GM19023 (cell line): ENCODE results near the gene RHOBTB1.
"Not testable (repeated sequence)": the region's sequence is repeated elsewhere in the genome, so short reads cannot be mapped to it uniquely, and the experiment has no call there.

Experiments
- ATAC-seq: cut with Tn5 transposase; IDR thresholded peaks from one replicate; pipeline ENCODE4 v1.9.1; 2021; ENCODE audit warnings: mild to moderate bottlenecking, moderate library complexity; ENCODE audit not compliant: unreplicated experiment

RHOBTB1 gene

DNA sequence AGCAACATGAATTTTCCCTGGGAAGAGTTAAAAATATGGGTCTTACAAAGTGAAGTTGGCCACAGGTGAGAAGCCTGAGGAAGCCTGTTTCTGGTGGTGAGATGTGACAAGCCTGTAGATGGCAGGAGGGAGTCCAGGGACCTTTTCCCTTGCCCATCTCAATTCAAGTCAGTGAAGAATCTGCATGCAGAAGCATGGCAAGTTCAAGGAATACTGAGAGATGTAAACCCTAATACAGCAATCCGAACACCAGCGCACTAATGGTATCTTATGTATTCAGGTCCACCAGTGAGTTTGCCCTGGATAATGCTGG is 73.6 kb downstream of the RHOBTB1 start:
- ATAC-seq: no peak

DNA sequence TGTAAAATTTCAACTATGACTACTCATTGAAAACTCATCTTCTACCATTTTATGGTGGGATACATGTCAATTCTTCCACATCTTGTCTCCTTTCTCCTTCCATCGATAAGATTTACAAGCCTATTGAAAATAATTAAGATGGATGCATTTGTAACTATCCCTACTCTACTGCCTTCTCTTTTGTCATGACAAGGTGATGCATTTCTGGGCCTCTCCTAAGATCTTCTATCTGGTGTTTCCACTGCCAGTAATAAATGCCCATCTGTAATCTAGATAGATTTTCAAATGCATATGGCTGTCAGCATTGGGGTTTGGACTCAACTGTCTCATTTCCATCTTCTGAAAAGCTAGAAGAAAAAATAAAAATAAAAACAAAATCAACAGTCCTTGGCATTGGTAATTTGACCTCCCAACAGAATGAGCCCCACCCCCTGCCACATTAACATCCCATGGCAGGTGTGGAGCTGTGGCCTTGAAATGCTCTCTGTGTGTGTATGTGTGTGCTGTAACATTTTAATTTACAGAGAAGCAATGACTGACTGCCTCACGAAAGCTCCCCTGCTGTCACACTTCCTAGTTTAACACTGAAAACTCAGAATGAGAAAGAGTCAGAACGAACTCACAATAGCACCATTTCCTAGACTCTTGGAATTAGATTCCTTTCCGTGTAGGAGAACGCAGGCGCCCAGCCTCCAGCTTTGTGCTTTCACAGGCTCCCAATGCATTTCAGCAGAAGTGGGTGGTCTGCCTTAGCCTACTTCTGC is 74.2 kb downstream of the RHOBTB1 start:
- ATAC-seq: no peak

DNA sequence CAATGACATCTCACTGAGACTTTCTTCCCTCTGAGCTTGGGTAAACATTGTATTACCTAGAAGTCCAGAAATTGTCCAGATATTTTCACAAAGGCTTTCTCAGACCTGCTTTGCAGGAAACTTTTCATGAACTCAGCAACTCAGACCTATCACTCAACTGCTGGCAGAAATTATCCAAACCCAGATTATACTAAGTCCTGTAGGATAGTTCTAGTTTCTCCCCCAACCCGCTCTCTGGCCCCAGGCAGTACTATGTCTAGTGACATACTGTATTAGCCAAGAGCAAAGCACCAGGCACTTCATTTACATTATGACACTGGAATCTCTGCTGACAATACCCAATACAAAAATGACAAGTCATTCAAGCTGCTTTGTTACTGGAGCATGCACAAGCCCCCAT is 75.0 kb downstream of the RHOBTB1 start:
- no peak for ATAC-seq

DNA sequence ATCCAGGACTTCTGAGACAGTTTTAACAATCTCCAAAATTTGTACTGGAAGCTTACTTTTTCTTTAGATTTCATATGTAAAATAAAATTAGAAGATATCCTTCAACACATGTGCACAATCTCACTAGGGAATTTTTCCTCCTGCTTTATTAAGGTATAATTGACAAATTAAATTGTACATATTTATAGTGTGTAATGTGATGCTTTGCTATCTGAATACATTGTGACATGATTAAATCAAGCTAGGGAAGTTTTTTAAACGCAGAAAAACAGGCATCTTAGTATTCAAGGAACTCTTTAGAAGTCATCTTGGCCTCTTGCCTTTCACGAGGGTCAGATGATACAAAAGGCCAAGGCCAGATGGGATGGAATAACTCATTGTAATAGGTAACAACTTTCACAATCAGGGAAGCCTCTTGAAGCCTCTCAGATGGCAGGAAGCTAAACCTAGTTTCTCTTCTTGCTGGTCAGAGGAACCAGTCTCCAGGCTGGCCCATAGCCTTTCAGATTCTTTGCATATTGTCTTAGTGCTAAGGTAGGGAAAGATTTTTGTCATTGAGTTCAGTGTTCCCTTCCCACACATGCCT is 78.7 kb downstream of the RHOBTB1 start:
- no peak for ATAC-seq

DNA sequence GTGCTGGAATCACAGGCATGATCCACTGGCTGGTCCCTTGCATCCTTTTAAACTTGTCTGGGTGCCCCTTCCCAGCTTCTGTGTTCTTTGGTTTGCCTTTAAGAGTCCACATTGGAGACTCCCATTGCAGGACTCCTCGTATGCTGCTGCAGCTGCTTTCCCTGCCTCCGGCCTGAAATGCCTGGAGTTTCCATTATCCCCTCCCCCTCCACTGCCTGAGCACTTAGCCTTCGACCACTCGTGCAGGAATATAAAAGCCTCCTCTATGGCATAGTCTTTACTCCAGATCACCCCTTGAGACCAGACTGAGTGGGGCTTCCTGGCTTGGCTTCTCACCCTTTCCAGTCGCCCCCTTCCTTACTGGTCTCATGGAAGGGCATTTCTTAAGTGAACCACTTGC is 80.2 kb downstream of the RHOBTB1 start:
- no peak for ATAC-seq

DNA sequence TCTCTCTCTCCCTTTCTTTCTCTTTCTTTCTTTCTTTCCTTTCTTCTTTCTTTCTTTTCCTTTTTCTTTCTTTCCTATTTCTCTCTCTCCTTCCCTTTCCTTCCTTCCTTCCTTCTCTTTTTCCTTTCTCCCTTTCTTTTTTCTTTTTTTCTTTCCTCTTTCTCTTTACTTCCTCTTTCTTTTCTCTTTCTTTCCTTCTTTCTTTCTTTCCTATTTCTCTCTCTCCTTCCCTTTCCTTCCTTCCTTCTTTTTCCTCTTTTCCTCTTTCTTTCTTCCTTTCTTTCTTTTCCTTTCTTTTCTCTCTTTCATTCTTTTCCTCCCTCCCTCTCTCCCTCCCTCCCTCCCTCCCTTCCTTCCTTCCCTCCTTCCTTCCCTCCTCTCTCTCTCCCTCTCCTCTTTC is 81.5 kb downstream of the RHOBTB1 start:
- no peak for ATAC-seq

DNA sequence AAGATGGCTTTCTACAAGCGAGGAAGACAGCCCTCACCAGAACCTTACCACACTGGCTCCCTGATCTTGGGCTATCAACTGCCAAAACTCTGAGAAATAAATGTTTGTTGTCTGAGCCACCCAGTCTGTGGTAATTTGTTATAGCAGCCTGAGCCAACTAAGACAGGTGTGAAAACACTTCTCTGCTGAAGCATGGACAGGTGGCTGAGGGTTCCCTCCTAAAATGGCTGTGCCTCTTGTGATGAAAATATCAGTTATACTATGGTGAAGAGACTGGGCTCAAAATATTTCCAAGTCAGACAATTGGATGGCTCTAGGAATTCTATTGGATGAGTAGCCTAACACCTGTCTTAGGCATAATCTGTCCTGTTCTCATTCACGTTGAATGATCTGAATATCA is 87.6 kb downstream of the RHOBTB1 start:
- no peak for ATAC-seq

DNA sequence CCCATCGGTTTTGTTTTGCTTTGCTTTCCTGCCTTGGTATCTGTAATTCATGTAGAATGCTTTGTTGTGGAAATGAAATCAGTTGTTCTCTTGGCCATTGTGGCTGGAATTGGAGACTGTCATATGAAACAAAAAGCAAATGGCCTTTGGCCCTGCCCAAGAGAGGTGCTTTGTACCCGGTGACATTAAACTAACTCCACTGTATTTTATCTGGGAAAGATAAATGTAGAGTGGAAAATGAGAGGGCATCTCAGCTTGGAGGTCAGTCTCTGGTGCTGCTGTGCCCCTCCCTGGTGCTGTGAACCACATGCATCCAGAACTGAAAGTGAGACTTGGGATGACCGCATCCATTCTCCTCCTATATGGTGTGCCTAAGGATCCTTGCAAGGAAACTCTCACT is 90.3 kb downstream of the RHOBTB1 start:
- ATAC-seq: no peak

DNA sequence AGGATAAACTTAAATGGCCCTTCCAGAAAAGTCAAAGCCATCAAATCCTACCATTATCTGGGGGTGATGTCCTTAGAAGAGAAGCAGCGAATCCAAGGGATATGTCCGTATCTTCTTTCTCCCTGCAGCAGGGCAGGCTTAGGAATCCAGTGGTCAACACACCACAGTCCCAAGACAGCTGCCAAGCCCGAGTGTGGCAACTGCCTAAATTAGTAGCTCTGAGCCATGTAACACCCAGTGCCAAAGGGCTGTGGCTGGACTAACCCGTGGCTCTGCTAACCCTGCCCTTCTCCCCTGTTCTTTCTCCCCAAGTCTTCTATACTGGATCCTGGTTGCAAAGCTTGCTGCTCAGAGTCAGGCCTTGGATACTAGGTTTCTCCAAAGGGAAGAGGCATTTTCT is 90.9 kb downstream of the RHOBTB1 start:
- ATAC-seq: no peak

DNA sequence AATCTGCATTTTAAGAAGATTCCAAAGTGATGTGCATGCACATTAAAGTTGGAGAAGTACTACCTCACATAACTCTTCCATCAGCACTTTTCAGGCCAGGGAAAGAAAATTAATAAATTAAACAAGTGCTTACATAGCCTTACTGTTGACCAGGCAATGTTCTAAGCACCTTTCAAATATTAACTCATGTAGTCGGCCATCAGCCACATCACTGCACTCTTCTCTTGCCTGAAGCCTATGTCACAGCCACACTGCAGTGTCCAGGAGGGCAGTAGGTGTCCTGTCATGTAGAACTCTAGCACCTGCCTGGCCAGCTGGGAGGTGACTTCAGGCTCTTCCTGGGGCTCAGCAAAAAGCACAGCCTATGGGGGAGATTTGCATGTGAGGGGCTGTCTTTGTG is 94.2 kb downstream of the RHOBTB1 start:
- no peak for ATAC-seq

DNA sequence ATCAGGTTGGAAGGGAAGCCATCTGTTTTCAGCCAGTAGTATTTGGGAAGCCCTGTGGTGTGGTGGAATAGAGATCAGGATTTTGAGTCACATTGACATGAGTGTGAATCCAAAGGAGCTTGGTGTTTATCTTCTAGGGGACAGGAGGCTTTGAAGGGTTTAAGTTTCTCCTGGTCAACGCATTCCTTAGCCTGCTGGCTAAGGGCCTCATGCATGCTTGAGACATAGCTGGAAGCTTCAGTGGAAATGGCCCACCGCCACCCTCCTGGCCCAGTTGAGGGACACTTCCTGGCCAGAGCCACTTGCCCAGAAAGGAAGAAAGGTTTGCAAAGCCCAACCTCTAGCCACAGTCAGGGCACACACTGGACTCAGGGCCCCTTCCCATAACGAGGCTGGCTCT is 94.8 kb downstream of the RHOBTB1 start:
- no peak for ATAC-seq

DNA sequence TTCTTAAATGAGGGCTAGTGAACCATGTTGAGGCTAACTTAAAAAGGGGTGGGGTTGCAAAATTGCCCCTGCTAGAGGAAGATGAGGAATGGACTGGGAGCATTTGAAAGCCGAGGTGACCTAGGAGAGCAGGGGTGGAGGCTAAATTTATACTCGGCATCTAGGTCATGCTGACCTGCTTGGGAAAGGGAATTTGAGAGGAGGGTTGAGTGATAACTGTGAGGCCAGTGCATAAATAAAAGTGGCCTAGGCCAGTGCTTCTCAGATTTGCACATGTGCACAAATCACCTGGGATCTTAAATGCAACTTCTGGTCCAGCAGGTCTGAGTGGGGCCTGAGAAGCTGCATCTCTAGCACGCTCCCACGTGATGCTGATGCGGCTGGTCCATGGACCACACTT is 95.3 kb downstream of the RHOBTB1 start:
- ATAC-seq: no peak

DNA sequence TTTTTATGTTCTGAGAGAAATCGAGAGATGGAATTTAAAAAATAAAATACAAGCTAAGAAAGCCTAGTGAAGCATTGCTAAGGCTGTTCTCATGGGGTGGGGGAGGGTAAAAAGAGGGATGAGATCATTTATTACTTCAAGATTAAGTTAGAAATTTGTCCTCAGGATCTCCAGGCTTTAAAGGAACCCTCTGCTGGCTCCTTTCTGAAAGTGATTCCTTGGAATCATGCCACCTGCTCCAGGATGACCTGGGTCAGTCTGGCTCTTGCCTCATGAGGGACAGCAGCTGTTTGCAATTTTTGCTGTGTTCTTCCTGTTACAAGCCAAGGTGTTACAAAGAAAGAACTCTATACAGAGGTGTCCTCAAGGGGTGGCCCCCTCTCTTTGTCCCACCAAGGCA is 95.9 kb downstream of the RHOBTB1 start:
- ATAC-seq: no peak

DNA sequence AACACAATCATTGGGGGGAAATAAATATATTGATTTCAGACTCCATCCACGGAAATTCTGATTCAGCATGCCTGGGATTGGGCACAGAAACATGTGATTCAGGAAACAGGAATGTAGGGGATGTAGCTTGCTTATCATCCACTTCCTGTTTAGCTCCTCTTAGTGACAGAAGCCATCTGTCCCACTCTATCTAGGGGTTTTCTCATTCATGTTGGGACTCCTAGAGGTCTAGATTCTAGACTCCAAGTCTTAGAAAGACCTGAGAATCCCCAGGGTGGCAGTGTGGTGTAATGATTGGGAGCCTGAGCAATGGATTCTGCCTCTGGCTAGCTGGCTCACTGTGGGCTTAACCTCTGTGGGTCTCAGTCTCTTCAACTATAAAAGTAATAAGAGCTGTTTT is 97.8 kb downstream of the RHOBTB1 start:
- ATAC-seq: no peak

DNA sequence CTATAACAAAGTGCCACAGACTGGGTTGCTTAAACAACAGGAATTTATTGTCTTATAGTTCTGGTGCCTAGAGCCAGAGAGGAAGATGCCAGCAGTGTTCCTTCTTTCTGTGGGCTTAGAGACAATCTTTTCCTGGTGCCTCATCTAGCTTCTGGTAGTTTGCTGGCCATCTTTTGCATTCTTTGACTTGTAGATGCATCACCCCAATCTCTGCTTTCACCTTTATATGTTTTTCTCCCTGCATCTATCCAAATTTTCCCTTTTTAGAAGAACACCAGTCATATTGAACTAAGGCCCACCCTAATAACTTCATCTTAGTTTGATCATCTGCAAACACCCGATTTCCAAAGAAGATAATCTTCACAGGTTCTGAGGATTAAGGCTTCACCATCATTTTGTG is 98.9 kb downstream of the RHOBTB1 start:
- no peak for ATAC-seq

DNA sequence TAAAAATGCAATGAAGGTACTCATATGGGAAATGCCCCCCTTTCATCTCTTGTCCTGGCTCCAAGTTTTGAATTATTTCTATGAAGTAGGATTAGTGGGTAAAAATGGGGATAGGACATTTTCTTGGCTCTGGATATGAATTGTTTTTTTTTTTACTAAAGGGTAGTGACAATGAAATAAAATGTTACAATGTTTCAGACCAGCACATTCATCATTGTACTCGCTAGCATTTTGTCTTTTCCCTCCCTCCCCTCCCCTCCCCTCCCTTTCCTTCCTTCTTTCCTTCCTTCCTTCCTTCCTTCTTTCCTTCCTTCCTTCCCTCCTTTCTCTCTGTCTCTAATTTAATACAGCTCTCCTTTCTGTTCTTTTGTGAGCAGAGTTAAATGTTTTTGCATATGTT is 101.3 kb downstream of the RHOBTB1 start:
- no peak for ATAC-seq

DNA sequence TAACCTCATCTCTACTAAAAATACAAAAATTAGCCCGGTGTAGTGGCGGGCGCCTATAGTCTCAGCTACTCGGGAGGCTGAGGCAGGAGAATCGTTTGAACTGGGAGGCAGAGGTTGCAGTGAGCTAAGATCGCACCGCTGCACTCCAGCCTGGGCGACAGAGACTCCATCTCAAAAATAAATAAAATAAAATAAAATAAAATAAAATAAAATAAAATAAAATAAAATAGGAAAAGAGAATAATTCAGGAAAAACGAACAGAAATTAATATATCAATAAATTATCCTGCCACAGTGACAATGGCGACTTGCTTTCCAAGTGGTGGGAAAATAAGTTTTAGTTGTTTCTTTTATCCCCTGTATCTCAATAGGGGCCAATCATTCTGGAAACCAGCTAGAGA is 102.8 kb downstream of the RHOBTB1 start:
- ATAC-seq: not testable (repeated sequence)

DNA sequence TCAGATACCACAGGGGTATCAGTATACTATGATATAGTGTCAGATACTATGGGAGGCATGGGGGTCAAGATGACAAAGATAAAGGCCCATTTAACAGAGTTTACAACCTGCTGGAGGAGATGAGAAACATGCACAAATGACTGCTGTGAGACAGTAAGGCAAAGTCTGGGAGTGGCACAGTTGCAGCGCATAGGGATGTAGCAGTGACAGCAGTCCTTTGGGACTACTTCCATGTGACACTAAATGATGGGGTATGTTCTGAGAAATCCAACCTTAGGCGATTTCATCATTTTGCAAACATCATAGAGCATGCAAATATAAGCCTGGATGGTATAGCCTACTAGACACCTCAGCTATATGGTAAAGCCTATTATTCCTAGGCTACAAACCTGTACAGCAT is 108.9 kb downstream of the RHOBTB1 start:
- ATAC-seq: no peak

DNA sequence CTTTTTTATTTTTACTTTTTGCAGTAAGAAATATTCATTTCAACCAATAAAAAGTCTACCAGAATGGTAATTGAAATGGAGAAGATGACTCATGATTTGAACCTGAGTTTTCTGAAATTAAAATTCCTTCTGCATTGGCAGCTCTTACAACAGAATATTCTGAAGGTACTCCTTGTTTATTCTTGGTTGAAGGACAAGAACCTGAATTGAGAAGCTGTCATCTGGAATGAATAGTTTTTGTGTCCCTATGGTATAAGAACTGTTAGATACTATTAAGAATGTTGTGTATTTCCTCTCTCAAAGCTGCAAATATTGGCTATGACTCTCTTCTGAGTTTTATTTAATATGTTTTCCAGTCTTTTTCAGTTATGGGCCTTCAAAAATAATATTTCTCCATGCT is 109.6 kb downstream of the RHOBTB1 start:
- ATAC-seq: no peak

DNA sequence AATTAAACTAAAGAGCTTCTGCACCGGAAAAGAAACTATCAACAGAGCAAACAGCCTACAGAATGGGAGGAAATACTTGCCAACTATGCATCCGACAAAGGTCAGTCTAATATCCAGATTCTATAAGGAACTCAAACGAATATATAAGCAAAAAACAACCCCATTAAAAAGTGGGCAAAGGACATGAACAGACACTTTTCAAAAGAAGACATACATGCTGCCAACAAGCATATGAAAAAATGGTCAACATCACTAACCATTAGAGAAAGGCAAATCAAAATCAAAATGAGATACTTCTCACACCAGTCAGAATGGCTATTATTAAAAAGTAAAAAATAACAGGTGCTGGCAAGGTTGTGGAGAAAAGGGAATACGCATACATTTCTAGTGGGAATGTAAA is 111.8 kb downstream of the RHOBTB1 start:
- not testable (repeated sequence) for ATAC-seq

DNA sequence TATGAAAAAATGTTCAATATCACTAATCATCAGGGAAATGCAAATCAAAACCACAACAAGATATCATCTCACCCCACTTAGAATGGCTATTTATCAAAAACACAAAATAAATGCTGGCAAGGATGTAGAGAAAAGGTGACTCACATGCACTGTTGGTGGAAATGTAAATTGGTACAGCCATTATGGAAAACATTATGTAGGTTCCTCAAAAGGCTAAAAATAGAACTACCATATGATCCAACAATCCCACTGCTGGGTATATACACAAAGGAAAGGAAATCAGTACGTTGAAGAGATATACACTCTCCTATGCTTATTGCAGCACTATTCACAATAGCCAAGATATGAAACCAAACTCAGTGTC is 115.5 kb downstream of the RHOBTB1 start:
- ATAC-seq: no peak

DNA sequence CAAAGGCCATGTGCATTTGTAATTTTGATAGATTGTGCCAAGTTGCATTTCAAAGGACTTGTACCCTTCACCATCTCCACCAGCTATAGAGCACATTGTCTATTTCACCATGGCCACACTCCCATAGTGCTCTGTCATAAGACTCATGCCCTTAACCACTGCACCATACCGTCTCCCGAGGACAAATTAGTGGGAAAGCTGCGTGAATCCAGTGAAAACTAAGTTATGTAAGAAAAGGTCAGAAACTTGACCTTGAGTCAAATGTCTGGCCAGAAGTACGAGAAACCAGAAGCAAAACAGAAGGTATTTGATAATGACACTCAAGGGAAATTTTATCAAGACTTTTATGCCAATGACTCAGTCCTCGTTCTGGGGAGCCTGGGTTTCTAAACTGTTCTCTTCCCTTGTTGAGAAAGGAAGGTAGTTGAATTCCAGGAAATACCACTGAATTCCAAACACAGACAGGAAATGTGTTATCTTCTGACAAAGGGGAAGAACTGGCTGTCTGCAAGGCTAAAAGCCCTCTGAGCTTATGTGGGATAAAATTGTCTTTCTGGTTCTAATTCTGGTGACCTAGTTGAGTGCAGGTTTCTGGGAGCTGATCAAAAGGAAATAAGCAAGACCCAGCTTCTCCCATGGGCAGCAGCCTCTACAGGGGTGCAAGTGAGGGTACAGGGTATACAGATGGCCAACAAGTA is 116.0 kb downstream of the RHOBTB1 start:
- ATAC-seq: no peak

DNA sequence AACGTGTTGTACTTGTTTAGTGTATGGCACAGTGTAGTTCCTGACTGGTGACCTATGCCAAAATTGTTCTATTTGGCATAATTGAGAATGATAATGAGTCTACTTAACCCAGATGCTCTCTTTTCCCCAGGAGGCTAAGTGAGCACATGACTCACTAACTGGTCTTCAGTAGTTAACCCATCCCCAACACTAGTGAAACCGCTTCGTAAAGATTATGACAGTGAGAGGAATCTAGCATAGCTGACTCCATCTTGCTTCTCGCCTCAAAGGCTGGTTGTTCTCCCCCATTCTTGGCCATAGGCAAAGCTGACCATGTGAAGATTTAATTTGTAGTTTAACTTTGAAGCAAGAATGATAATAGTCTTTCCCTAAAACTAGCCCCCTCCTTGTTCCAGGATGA is 118.5 kb downstream of the RHOBTB1 start:
- ATAC-seq: no peak
